ENCODE results near the gene KLKB1. TPM values are rescaled to one million over a fixed set of nuclear protein-coding genes. Genes with fewer than 3 reads are reported as not detected.

Gene KLKB1
- total RNA-seq, 1 donor: 0.18 TPM

- peak; percentile 70 for DNase-seq (ENCODE audit: low read depth)
- no peak overlapping the region for H3K4me3 ChIP-seq (ENCODE audit: low read depth, low read length)
- TF ChIP-seq CTCF (IDR thresholded peaks at IDR 0.05; ENCODE audit: insufficient read depth, low read length): peak; percentile 60
These were observed 69.8 kb downstream of the KLKB1 start for GRCh38 chr4:186297013-186297645.

- no peak overlapping the region for H3K4me3 ChIP-seq (ENCODE audit: low read depth, low read length)
- DNase-seq (ENCODE audit: low read depth): no peak
- no peak for TF ChIP-seq CTCF (IDR thresholded peaks at IDR 0.05; ENCODE audit: insufficient read depth, low read length)
These were observed 70.8 kb downstream of the KLKB1 start for GRCh38 chr4:186298031-186298647.

DNA sequence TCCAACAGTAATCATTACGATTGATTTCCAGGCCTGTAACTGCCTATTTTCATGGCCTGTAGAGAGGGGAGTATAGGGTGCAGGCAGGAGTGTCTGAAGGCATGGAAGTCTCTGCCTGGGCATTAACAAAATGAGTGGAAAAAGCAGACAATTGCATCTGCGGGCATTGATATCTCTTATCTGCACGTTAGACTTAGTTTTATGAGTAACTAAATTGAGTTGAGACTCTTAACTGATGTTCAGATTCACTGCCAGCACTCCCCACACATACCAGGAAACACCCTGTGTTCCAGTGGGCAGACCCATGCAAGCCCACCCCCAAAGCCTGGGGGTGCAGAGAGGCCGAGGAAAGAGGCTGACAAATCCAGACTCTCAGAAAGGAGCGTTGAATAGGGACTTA lies 72.0 kb downstream of the KLKB1 start:
- no peak overlapping the region for H3K4me3 ChIP-seq (ENCODE audit: low read depth, low read length)
- DNase-seq (ENCODE audit: low read depth): no peak
- TF ChIP-seq CTCF (IDR thresholded peaks at IDR 0.05; ENCODE audit: insufficient read depth, low read length): no peak

GRCh38 chr4:186300659-186301390 lies 73.5 kb downstream of the KLKB1 start:
- no peak for TF ChIP-seq CTCF (IDR thresholded peaks at IDR 0.05; ENCODE audit: insufficient read depth, low read length)
- no peak overlapping the region for H3K4me3 ChIP-seq (ENCODE audit: low read depth, low read length)
- DNase-seq (ENCODE audit: low read depth): no peak

DNA sequence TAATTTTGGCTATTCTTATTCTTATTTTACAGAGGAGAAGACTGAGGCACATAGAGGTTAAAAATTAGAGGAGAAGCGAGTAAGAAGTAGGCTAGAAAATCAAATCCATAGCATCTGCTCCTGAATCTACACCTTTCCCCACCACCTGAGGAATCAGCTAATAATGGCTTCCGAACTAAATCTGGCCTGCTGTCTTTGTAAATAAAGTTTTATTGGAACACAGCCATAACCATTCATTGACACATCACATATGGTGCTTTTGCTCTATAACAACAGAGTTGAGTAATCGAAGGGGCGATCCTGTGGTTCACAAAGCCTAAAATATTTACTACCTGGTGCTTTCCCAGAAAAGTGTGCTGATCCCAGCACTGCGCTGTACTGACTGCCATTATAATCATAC lies 76.9 kb downstream of the KLKB1 start:
- H3K4me3 ChIP-seq (ENCODE audit: low read depth, low read length): no peak overlapping the region
- DNase-seq (ENCODE audit: low read depth): no peak
- no peak for TF ChIP-seq CTCF (IDR thresholded peaks at IDR 0.05; ENCODE audit: insufficient read depth, low read length)

DNA sequence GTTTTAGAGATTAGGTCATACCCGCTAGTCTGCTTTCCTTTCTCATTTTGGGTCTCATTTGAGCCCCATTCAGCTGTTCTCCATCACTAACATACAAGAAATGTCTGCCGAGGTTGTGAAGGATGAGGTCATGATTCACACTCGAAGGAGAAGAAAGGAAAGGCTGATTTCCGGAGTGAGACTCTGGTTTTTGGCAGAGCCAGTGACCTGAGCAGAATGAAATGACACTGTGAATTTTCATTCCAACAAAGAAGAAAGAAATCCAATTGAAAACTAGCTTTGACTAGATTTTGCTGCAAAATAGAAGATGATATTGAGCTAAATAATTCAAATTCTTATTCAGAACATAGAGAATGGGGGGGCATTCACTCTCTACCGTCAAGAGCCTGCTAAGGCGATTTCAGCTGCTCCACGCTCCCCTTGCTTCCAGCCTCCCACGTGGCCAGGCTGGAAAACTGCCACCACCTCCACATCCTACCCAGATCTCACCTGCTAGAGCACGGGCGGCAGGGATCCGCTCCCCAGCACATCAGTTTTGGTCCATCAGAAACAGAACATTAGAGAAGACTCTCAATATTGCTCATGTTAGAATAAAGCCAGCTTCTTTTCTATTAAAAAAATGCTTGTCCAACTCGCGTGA lies 77.7 kb downstream of the KLKB1 start:
- H3K4me3 ChIP-seq (ENCODE audit: low read depth, low read length): no peak overlapping the region
- no peak for DNase-seq (ENCODE audit: low read depth)
- TF ChIP-seq CTCF (IDR thresholded peaks at IDR 0.05; ENCODE audit: insufficient read depth, low read length): no peak
